Neural cell (in vitro differentiated cells): Measurements from ENCODE around the gene EMC8. TPM values are rescaled to one million over a fixed set of nuclear protein-coding genes. Genes with fewer than 3 reads are reported as not detected.

Experiments used
- H2AFZ ChIP-seq: fragments of 200-600, 300-800 bp; sonication (generic), shearing (Covaris generic); 2 replicates; pipeline ENCODE4 v1.6.0; 2014; ENCODE audit warnings: low read depth, mild to moderate bottlenecking, antibody characterized with exemption, low read length, moderate library complexity
- H3F3A ChIP-seq: fragments of 200-600 bp; shearing (Covaris generic); 2 replicates; pipeline ENCODE4 v1.6.1; 2016; ENCODE audit warnings: mild to moderate bottlenecking, moderate library complexity, mixed read lengths, antibody characterized with exemption, low read length; ENCODE audit not compliant: insufficient read depth, poor library complexity, severe bottlenecking
- H3K27ac ChIP-seq: fragments of 200-600, 300-800 bp; sonication (generic), shearing (Covaris generic); 2 replicates; pipeline ENCODE4 v1.5.1; 2014; ENCODE audit warnings: mild to moderate bottlenecking, low read length, moderate library complexity
- H3K27me3 ChIP-seq: fragments of 300-800, 200-600 bp; sonication (generic), shearing (Covaris generic); 2 replicates; pipeline ENCODE4 v1.6.0; 2014; ENCODE audit warnings: mild to moderate bottlenecking, low read depth, low read length, moderate library complexity; ENCODE audit not compliant: insufficient read depth
- H3K36me3 ChIP-seq: fragments of 300-800, 200-600 bp; sonication (generic), shearing (Covaris generic); 2 replicates; pipeline ENCODE4 v1.5.1; 2014; ENCODE audit warnings: mild to moderate bottlenecking, antibody characterized with exemption, low read length, moderate library complexity; ENCODE audit not compliant: insufficient read depth
- H3K4me2 ChIP-seq: fragments of 300-800, 200-600 bp; sonication (generic), shearing (Covaris generic); 2 replicates; pipeline ENCODE4 v1.6.0; 2014; ENCODE audit warnings: mild to moderate bottlenecking, low read length
- H3K4me3 ChIP-seq: fragments of 300-800, 200-600 bp; sonication (generic), shearing (Covaris generic); 2 replicates; pipeline ENCODE4 v1.5.1; 2014; ENCODE audit warnings: mild to moderate bottlenecking, low read length, moderate library complexity
- H3K79me2 ChIP-seq: fragments of 200-600 bp; shearing (Covaris generic); replicated peaks from 2 replicates; pipeline ENCODE4 v1.6.0; 2014; ENCODE audit warnings: mild to moderate bottlenecking, low read length, moderate library complexity; ENCODE audit not compliant: insufficient read depth
- H3K9ac ChIP-seq: fragments of 300-800, 200-600 bp; sonication (generic), shearing (Covaris generic); 2 replicates; pipeline ENCODE4 v1.6.1; 2016; ENCODE audit warnings: mild to moderate bottlenecking, low read length, mixed read lengths
- H3K9me2 ChIP-seq: fragments of 200-600 bp; shearing (Covaris generic); 2 replicates; pipeline ENCODE4 v1.6.1; 2016; ENCODE audit warnings: mild to moderate bottlenecking, low read length, mixed read lengths; ENCODE audit not compliant: insufficient read depth
- H3K9me3 ChIP-seq: fragments of 200-600, 300-800 bp; sonication (generic), shearing (Covaris generic); 2 replicates; pipeline ENCODE4 v1.6.1; 2016; ENCODE audit warnings: mild to moderate bottlenecking, mixed run types, low read length, moderate library complexity, mixed read lengths
- H4K20me1 ChIP-seq: fragments of 200-600 bp; shearing (Covaris generic); 2 replicates; pipeline ENCODE4 v1.6.1; 2016; ENCODE audit warnings: mild to moderate bottlenecking, mixed run types; ENCODE audit not compliant: insufficient read depth
- EP300 ChIP-seq: fragments of 450-650 bp; conservative IDR thresholded peaks from 2 replicates; pipeline ENCODE4 v1.6.1; 2014; ENCODE audit warnings: antibody characterized with exemption, mild to moderate bottlenecking, moderate library complexity; ENCODE audit not compliant: poor library complexity, severe bottlenecking
- EZH2 ChIP-seq: fragments of 200-600, 300-800 bp; shearing (Covaris generic), sonication (generic); IDR thresholded peaks from 2 replicates; pipeline ENCODE4 v1.6.1; 2014; ENCODE audit warnings: antibody characterized with exemption, low read length, borderline replicate concordance, mild to moderate bottlenecking; ENCODE audit not compliant: insufficient read depth, poor library complexity, severe bottlenecking
- MXI1 ChIP-seq: fragments of 450-650 bp; conservative IDR thresholded peaks from 2 replicates; pipeline ENCODE4 v1.6.1; 2014; ENCODE audit warnings: antibody characterized with exemption, mild to moderate bottlenecking; ENCODE audit not compliant: poor library complexity, severe bottlenecking
- POLR2AphosphoS5 ChIP-seq: IDR thresholded peaks from 2 replicates; pipeline ENCODE4 v1.6.1; 2012
- RAD21 ChIP-seq: fragments of 450-650 bp; conservative IDR thresholded peaks from 2 replicates; pipeline ENCODE4 v1.6.1; 2014; ENCODE audit warnings: antibody characterized with exemption, mild to moderate bottlenecking, moderate library complexity
- SMC3 ChIP-seq: fragments of 450-650 bp; conservative IDR thresholded peaks from 2 replicates; pipeline ENCODE4 v1.6.1; 2014; ENCODE audit warnings: antibody characterized with exemption, mild to moderate bottlenecking, moderate library complexity; ENCODE audit not compliant: poor library complexity
- TAF1 ChIP-seq: IDR thresholded peaks from 2 replicates; pipeline ENCODE4 v1.6.1; 2012; ENCODE audit warnings: low read depth
- polyA plus RNA-seq: library from polyadenylated mRNA; depleted of rRNA; stranded (reverse); fragments of >200 nt; gene quantifications from 2 replicates; pipeline ENCODE4 v1.2.3, GENCODE V29; 2014
- TF ChIP-seq, protein P1 (sequence below): fragments of 450-650 bp; IDR thresholded peaks from 2 replicates; pipeline ENCODE4 v1.5.1; 2014; ENCODE audit warnings: antibody characterized with exemption, mild to moderate bottlenecking, moderate library complexity; ENCODE audit not compliant: poor library complexity, severe bottlenecking
- TF ChIP-seq, protein P2 (sequence below): IDR thresholded peaks from 2 replicates; pipeline ENCODE4 v1.6.1; 2012; ENCODE audit warnings: borderline replicate concordance

Gene EMC8
- polyA plus RNA-seq, 1 donor from 2014 or later: 38.9 TPM

GRCh38 chr16:85751698-85752501, 47.4 kb downstream of the EMC8 start:
- Histone ChIP-seq H3K4me3 (no peak overlapping the region), H3K79me2 (no peaks in the 10 kb centered on the region), H3F3A (no peaks in the 10 kb centered on the region), H3K27ac (no peak overlapping the region), H3K9ac (no peak overlapping the region), H3K36me3 (no peaks in the 10 kb centered on the region), H3K9me3 (no peaks in the 10 kb centered on the region), H2AFZ (no peak overlapping the region), H3K27me3 (peaks cover 33% of the 10 kb centered on the region), H4K20me1 (no peaks in the 10 kb centered on the region), H3K4me2 (no peak overlapping the region), H3K9me2 (no peaks in the 10 kb centered on the region)
- TF ChIP-seq, protein P1, sequence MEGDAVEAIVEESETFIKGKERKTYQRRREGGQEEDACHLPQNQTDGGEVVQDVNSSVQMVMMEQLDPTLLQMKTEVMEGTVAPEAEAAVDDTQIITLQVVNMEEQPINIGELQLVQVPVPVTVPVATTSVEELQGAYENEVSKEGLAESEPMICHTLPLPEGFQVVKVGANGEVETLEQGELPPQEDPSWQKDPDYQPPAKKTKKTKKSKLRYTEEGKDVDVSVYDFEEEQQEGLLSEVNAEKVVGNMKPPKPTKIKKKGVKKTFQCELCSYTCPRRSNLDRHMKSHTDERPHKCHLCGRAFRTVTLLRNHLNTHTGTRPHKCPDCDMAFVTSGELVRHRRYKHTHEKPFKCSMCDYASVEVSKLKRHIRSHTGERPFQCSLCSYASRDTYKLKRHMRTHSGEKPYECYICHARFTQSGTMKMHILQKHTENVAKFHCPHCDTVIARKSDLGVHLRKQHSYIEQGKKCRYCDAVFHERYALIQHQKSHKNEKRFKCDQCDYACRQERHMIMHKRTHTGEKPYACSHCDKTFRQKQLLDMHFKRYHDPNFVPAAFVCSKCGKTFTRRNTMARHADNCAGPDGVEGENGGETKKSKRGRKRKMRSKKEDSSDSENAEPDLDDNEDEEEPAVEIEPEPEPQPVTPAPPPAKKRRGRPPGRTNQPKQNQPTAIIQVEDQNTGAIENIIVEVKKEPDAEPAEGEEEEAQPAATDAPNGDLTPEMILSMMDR: no peak
- TF ChIP-seq POLR2AphosphoS5 (no peak), SMC3 (no peak), RAD21 (no peak), TAF1 (no peak), EZH2 (no peak), MXI1 (no peak), EP300 (no peak)
- TF ChIP-seq, protein P2, sequence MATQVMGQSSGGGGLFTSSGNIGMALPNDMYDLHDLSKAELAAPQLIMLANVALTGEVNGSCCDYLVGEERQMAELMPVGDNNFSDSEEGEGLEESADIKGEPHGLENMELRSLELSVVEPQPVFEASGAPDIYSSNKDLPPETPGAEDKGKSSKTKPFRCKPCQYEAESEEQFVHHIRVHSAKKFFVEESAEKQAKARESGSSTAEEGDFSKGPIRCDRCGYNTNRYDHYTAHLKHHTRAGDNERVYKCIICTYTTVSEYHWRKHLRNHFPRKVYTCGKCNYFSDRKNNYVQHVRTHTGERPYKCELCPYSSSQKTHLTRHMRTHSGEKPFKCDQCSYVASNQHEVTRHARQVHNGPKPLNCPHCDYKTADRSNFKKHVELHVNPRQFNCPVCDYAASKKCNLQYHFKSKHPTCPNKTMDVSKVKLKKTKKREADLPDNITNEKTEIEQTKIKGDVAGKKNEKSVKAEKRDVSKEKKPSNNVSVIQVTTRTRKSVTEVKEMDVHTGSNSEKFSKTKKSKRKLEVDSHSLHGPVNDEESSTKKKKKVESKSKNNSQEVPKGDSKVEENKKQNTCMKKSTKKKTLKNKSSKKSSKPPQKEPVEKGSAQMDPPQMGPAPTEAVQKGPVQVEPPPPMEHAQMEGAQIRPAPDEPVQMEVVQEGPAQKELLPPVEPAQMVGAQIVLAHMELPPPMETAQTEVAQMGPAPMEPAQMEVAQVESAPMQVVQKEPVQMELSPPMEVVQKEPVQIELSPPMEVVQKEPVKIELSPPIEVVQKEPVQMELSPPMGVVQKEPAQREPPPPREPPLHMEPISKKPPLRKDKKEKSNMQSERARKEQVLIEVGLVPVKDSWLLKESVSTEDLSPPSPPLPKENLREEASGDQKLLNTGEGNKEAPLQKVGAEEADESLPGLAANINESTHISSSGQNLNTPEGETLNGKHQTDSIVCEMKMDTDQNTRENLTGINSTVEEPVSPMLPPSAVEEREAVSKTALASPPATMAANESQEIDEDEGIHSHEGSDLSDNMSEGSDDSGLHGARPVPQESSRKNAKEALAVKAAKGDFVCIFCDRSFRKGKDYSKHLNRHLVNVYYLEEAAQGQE: no peak

GRCh38 chr16:85750827-85751697, 48.3 kb downstream of the EMC8 start, which contains the start of gene C16orf74:
C16orf74 (minus strand) TSS chr16:85751096; CDS start chr16:85735217, 15,879 bp downstream.
- H3K36me3 ChIP-seq: no peaks in the 10 kb centered on the region
- no peak within 1 kb of the TSS for H2AFZ ChIP-seq
- H4K20me1 ChIP-seq: no peaks in the 10 kb centered on the region
- H3K9me2 ChIP-seq: no peaks in the 10 kb centered on the region
- no peaks in the 10 kb centered on the region for H3F3A ChIP-seq
- H3K27ac ChIP-seq: no peak within 1 kb of the TSS
- H3K4me3 ChIP-seq: peak within 1 kb of the TSS; percentile 57
- peak; percentile 44 for TF ChIP-seq EZH2
- TF ChIP-seq EP300: no peak
- no peaks in the 10 kb centered on the region for H3K9me3 ChIP-seq
- no peaks in the 10 kb centered on the region for H3K79me2 ChIP-seq
- H3K27me3 ChIP-seq: peaks cover 33% of the 10 kb centered on the region
- H3K9ac ChIP-seq: no peak within 1 kb of the TSS
- peak within 1 kb of the TSS; percentile 19 for H3K4me2 ChIP-seq
